Natural killer cell treated with Interleukin-12 subunit alpha and Interleukin-12 subunit beta and Interleukin-15 and Interleukin-18, amount 100 ng/mL, for 72 hours (primary cell): ENCODE results near the gene POU2AF1. TPM values are rescaled to one million over a fixed set of nuclear protein-coding genes. Genes with fewer than 3 reads are reported as not detected.
"Not testable (repeated sequence)": the region's sequence is repeated elsewhere in the genome, so short reads cannot be mapped to it uniquely, and the experiment has no call there.

Source experiments
- ATAC-seq, 2 donors: fragments of 150-1000 bp; cut with Tn5 transposase in 1 of 2; sonication (Bioruptor Pico), chemical (Tn5 transposase) in 1 of 2; 2 replicates each; pipeline ENCODE4 v1.10.0; 2021
- DNase-seq: peaks from one replicate; pipeline ENCODE4 v3.0.0; 2022; ENCODE audit warnings: low spot score
- H3K27ac Mint-ChIP-seq, 2 donors: 1 replicate in 1 of 2; 2 replicates in 1 of 2; pipeline ENCODE4 v1.8.0; 2022; ENCODE audit warnings: mixed read lengths in 2 of 2, mild to moderate bottlenecking in 1 of 2, moderate library complexity in 1 of 2
- H3K27me3 Mint-ChIP-seq, 2 donors: 1 replicate in 1 of 2; 2 replicates in 1 of 2; pipeline ENCODE4 v1.8.0; 2022; ENCODE audit warnings: mixed read lengths in 2 of 2
- H3K36me3 Mint-ChIP-seq: one replicate; pipeline ENCODE4 v1.8.0; 2022; ENCODE audit warnings: mixed read lengths
- H3K4me1 Mint-ChIP-seq, 2 donors: 1 replicate in 1 of 2; 2 replicates in 1 of 2; pipeline ENCODE4 v1.8.0; 2022; ENCODE audit warnings: low read depth in 2 of 2, mixed read lengths in 2 of 2, mild to moderate bottlenecking in 1 of 2
- H3K4me3 Mint-ChIP-seq: one replicate; pipeline ENCODE4 v1.8.0; 2022; ENCODE audit warnings: mixed read lengths
- H3K9me3 Mint-ChIP-seq: 2 replicates; pipeline ENCODE4 v1.8.0; 2022; ENCODE audit warnings: mixed read lengths
- total RNA-seq, 2 donors: library from RNA; stranded (reverse); gene quantifications; one replicate each; pipeline ENCODE4 v1.2.3, GENCODE V29; 2022

POU2AF1 gene
- total RNA-seq, 2 donors from 2014 or later = 4.2 TPM; not detected in 1

DNA sequence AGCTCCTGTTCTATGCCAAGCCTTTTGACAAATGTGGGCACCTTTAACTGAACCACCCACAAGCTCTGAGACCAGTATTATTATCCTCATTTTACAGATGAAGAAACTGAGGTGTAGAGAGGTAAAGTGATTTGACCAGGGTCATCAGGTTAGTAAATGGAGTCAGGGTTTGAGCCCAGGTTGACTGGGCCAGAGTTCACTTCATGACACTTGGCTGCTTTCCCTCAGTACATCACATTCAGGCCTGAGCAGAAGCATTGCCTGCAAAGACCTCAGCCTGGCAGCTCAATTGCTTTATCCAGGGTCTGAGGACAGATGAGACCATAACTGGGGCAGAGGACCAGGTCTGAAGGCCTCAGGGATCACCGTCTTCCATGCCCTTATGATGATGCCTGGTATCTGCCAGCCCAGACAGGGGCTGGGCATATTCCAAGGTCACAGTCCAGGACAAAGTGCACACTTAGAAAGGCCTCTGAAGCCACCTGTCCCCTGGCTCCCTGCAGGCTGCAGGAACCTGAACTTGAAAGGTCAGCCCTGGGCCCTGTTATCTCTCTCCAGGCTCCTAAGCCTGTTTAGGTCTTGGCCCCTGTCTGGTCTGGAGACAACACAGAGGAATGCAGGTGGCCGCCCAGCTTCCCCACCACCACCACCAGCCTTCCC lies 48.7 kb downstream of the POU2AF1 start:
- Mint-ChIP-seq H3K4me3 (no peak overlapping the region), H3K27ac (no peak overlapping the region), H3K4me1 (no peaks in the 10 kb centered on the region), H3K9me3 (no peaks in the 10 kb centered on the region), H3K27me3 (peaks cover 8 to 28% of the 10 kb centered on the region in 2 donors), H3K36me3 (no peaks in the 10 kb centered on the region)
- no peak for ATAC-seq
- DNase-seq = no peak

DNA sequence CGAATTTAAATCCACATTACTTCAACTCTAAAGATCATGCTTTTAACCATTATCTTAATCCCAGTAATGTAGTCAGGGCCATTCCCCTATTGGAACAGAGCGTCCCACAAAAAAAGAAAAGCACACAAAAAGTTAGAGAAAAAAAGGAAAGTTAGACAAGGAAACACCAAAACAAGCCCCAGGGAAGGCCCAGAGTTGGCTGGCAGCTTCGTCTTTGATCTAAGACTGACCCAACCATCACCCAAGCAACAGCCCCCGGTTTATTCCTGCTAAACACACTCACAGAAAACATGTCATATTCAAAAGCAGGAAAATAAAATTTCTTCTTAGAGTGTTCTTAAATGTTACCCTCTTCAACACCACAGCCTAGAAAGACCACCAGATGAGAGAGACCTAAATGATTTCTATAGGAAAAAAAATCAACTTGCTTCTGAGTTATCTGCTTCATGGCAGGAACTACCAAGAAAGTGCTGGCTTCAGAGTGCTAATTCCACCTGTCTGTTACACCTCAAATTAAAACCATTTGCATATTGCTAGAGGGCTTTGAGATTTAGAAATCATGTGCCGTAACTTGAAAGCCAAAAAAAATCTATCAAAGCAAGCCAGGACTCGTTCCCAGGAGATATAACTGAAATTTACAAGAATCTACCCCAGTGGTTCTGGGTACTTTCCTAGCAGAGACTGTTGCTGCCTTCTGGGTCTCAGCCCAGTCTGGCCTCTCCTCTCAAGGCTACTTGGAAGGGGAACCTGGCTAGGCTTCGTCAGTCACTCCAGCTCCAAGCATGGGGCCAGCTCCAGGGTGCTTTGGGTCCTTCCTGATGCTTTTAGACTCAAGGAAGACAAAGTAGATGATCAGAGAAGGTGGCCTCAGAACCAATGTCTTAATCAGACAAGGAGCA lies 49.5 kb downstream of the POU2AF1 start:
- Mint-ChIP-seq H3K36me3 (no peaks in the 10 kb centered on the region), H3K27ac (no peak overlapping the region), H3K4me3 (no peak overlapping the region), H3K4me1 (no peaks in the 10 kb centered on the region), H3K27me3 (peaks cover 13 to 31% of the 10 kb centered on the region in 2 donors), H3K9me3 (no peaks in the 10 kb centered on the region)
- DNase-seq (no peak), ATAC-seq (no peak)

GRCh38 chr11:111327908-111328624 lies 51.0 kb downstream of the POU2AF1 start:
- peaks cover 5 to 21% of the 10 kb centered on the region in 2 donors for H3K27me3 Mint-ChIP-seq
- no peak overlapping the region for H3K27ac Mint-ChIP-seq
- DNase-seq (no peak), ATAC-seq (no peak)
- H3K9me3 Mint-ChIP-seq = no peaks in the 10 kb centered on the region
- no peaks in the 10 kb centered on the region for H3K36me3 Mint-ChIP-seq
- no peak overlapping the region for H3K4me3 Mint-ChIP-seq
- H3K4me1 Mint-ChIP-seq = no peaks in the 10 kb centered on the region

- H3K4me3 Mint-ChIP-seq = no peak overlapping the region
- ATAC-seq (no peak), DNase-seq (no peak)
- H3K9me3 Mint-ChIP-seq = no peaks in the 10 kb centered on the region
- H3K4me1 Mint-ChIP-seq = no peaks in the 10 kb centered on the region
- H3K36me3 Mint-ChIP-seq = no peaks in the 10 kb centered on the region
- H3K27me3 Mint-ChIP-seq = peaks cover 6 to 19% of the 10 kb centered on the region in 2 donors
- H3K27ac Mint-ChIP-seq = no peak overlapping the region
Observed at GRCh38 chr11:111326824-111327223, 52.3 kb downstream of the POU2AF1 start.

GRCh38 chr11:111325259-111325658 lies 53.8 kb downstream of the POU2AF1 start:
- Mint-ChIP-seq H3K4me1 (no peaks in the 10 kb centered on the region), H3K27me3 (peaks cover 8 to 22% of the 10 kb centered on the region in 2 donors), H3K9me3 (no peaks in the 10 kb centered on the region), H3K36me3 (no peaks in the 10 kb centered on the region), H3K4me3 (no peak overlapping the region), H3K27ac (no peak overlapping the region)
- DNase-seq (no peak), ATAC-seq (no peak)

- H3K27ac Mint-ChIP-seq = no peak overlapping the region
- H3K9me3 Mint-ChIP-seq = no peaks in the 10 kb centered on the region
- no peak for ATAC-seq
- no peaks in the 10 kb centered on the region for H3K36me3 Mint-ChIP-seq
- no peaks in the 10 kb centered on the region for H3K4me1 Mint-ChIP-seq
- no peak overlapping the region for H3K4me3 Mint-ChIP-seq
- peaks cover 11 to 22% of the 10 kb centered on the region in 2 donors for H3K27me3 Mint-ChIP-seq
- DNase-seq = no peak
Observed at GRCh38 chr11:111324277-111324720, 54.8 kb downstream of the POU2AF1 start.

DNA sequence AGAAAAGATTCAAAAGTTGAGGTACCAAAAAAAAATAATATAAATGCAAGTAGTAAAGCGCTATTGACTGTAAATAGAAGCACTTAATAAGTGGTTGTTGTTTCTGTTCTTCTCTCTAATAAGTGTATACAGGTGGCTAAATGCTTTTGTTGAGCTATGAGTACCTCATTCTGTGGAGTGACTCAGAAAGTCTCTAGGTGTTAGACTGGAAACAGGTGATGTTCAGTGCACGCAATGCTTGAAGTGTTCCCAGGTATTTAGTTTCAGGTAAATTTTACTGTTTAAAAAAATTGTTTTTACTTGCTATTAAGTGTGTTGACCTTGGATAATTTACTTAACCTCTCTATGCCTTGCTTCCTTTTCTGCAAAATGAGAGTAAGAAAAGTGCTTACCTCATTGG lies 56.5 kb downstream of the POU2AF1 start:
- Mint-ChIP-seq H3K36me3 (no peaks in the 10 kb centered on the region), H3K27ac (no peak overlapping the region), H3K27me3 (peaks cover 11 to 22% of the 10 kb centered on the region in 2 donors), H3K4me1 (no peaks in the 10 kb centered on the region), H3K4me3 (no peak overlapping the region), H3K9me3 (no peaks in the 10 kb centered on the region)
- no peak for ATAC-seq
- DNase-seq = no peak

DNA sequence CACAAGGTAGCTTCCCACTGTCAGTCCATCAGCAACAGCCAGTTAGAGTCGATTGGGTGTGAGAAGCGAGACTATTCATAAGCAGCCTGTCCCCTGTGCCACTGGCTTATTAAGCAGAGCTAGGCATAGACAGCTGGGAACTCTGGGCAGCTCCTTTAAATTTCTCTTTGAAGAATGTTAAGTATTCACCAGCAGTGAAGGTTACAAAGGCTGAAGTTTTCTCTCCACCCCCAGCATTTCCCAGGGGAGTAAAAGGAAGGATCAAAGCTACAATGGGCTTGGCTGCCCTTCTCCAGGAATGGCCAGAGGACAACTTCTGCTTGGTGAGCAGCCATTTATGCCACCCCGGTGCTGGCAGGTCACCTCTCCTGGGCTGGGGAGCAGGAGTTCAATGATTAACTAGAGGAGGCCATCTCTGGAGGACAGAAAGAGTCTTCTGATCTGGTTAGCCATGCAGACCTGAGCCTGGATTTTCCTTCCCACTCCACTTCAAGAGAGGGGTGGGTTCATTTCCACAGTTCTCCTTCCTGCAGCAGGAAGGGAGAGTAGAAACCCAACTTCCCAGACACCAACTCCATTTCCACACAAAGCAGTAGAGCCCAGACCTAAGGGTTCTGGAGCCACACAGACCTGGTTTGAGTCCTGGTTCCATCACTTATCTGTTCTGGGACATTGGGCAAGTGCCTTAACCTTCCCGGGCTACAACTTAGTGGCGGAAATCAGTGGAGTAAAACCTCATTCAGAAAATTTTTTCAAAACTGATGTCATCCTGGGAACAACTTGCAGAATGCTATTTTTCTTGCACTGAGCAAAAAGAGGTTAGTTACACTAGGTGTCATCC lies 58.1 kb downstream of the POU2AF1 start:
- H3K9me3 Mint-ChIP-seq = no peaks in the 10 kb centered on the region
- H3K27ac Mint-ChIP-seq = no peak overlapping the region
- ATAC-seq = no peak
- no peaks in the 10 kb centered on the region for H3K36me3 Mint-ChIP-seq
- H3K4me1 Mint-ChIP-seq = no peaks in the 10 kb centered on the region
- H3K4me3 Mint-ChIP-seq = no peak overlapping the region
- H3K27me3 Mint-ChIP-seq = peaks cover 20 to 21% of the 10 kb centered on the region in 2 donors
- no peak for DNase-seq

- H3K27me3 Mint-ChIP-seq = peaks cover 23 to 25% of the 10 kb centered on the region in 2 donors
- H3K36me3 Mint-ChIP-seq, ATAC-seq, H3K9me3 Mint-ChIP-seq, H3K4me3 Mint-ChIP-seq, H3K4me1 Mint-ChIP-seq, H3K27ac Mint-ChIP-seq, DNase-seq: not testable (repeated sequence)
Observed at GRCh38 chr11:111320199-111320598, 58.9 kb downstream of the POU2AF1 start.

GRCh38 chr11:111319296-111319695 lies 59.8 kb downstream of the POU2AF1 start:
- Mint-ChIP-seq H3K27ac (no peak overlapping the region), H3K27me3 (peaks cover 27% of the 10 kb centered on the region in 2 donors), H3K4me1 (no peaks in the 10 kb centered on the region), H3K36me3 (no peaks in the 10 kb centered on the region), H3K9me3 (peaks cover 2% of the 10 kb centered on the region), H3K4me3 (no peak overlapping the region)
- DNase-seq (no peak), ATAC-seq (no peak)

- Mint-ChIP-seq H3K4me1 (no peaks in the 10 kb centered on the region), H3K4me3 (no peak overlapping the region), H3K36me3 (no peaks in the 10 kb centered on the region), H3K9me3 (peaks cover 2% of the 10 kb centered on the region), H3K27ac (no peak overlapping the region), H3K27me3 (peaks cover 26 to 34% of the 10 kb centered on the region in 2 donors)
- DNase-seq = no peak
- ATAC-seq = no peak
Observed at GRCh38 chr11:111312076-111312475, 67.0 kb downstream of the POU2AF1 start.

DNA sequence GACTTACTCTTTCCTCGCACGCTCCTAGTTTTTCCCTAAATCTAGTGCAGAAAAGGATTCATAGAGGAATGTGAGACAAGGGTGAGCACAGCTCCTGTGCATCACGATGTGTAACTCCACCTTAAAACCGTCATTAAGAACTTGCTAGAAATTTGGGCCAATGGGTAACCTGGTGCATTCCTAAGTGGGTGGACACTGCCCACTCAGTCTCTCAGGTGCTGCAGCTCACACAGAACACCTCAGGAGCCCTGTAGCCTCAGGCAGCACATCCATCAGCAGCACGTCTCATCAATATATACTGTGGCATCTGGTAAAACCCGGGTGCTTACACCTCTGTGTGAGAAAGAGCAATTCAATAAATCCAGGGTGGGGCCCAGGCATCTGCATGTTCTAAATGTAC lies 68.4 kb downstream of the POU2AF1 start:
- H3K36me3 Mint-ChIP-seq = no peaks in the 10 kb centered on the region
- H3K4me3 Mint-ChIP-seq = no peak overlapping the region
- peaks cover 2% of the 10 kb centered on the region for H3K9me3 Mint-ChIP-seq
- peaks cover 23 to 40% of the 10 kb centered on the region in 2 donors for H3K27me3 Mint-ChIP-seq
- H3K4me1 Mint-ChIP-seq = no peaks in the 10 kb centered on the region
- DNase-seq (no peak), ATAC-seq (no peak)
- H3K27ac Mint-ChIP-seq = no peak overlapping the region

DNA sequence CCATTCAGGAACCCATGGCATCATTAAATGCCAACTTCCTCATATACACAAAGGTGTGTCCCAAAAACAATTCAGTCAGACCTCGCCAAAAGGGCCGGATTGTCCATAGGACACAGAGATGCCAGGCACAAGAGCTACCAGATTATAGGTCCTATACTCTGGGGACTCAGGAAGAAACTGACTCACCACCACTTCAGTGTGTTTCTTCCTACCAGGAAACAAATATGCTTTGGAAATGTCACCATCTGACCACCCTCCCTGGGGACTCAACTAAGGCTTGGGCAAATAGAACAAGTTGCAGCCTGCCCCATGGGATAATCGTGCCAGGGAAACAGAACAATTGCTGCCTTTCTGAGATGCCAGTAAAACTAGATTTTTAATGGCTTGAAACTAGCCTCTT lies 69.0 kb downstream of the POU2AF1 start:
- ATAC-seq (peak in 1 of 2 donors; percentile 45), DNase-seq (no peak)
- Mint-ChIP-seq H3K27ac (no peak overlapping the region), H3K36me3 (no peaks in the 10 kb centered on the region), H3K4me3 (no peak overlapping the region), H3K4me1 (no peaks in the 10 kb centered on the region), H3K27me3 (peaks cover 20 to 40% of the 10 kb centered on the region in 2 donors), H3K9me3 (peaks cover 2% of the 10 kb centered on the region)
